Activated CD4-positive, CD25-positive, alpha-beta regulatory T cell treated with anti-CD3 and anti-CD28 coated beads, Interleukin-2, amount 50 U/mL, for 72 hours (primary cell): ENCODE results near the gene RNF4.

Experiments
- DNase-seq: peaks from one replicate; pipeline ENCODE4 v3.0.0; 2021

The RNF4 gene

GRCh38 chr4:2438822-2439718, 29.8 kb upstream of the RNF4 start:
- DNase-seq = no peak

DNA sequence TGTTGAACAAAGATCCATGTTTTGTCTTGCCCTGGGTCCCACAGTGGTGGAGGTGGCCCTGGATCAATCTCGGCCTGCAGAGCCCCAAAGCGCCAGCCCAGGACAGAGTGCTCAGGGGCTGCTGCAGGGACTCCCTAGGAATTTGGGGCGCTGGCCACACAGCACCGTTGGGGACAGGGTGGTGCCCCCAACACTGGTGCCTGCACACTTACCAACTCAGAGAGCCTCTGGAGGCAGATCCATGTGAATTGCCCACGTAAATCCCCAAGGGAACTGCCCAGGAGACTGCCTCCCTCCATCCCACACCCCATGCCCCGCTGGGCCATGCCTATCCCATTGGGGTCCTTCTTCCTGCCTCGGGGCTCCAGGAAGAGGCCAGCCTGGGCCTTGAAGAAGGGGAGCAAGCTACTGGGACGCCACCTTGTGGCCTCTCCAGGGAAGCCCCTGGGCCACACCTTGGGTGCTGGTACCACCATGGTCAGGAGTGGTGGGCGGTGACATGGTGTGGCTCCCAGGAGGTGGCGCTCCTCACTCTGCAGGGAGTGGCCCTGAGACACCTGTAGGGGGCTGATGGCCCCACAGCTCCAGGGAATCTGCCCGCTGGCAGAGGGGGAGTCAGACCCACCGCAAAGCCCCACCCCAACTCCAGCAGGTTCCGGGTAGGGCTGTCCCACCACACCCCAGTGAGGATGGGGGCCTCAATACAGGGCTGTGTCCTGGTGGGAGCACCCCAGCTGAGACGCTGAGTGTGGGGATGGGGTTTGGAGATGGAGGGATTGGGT, 27.3 kb upstream of the RNF4 start:
- peak; percentile 74 for DNase-seq

DNA sequence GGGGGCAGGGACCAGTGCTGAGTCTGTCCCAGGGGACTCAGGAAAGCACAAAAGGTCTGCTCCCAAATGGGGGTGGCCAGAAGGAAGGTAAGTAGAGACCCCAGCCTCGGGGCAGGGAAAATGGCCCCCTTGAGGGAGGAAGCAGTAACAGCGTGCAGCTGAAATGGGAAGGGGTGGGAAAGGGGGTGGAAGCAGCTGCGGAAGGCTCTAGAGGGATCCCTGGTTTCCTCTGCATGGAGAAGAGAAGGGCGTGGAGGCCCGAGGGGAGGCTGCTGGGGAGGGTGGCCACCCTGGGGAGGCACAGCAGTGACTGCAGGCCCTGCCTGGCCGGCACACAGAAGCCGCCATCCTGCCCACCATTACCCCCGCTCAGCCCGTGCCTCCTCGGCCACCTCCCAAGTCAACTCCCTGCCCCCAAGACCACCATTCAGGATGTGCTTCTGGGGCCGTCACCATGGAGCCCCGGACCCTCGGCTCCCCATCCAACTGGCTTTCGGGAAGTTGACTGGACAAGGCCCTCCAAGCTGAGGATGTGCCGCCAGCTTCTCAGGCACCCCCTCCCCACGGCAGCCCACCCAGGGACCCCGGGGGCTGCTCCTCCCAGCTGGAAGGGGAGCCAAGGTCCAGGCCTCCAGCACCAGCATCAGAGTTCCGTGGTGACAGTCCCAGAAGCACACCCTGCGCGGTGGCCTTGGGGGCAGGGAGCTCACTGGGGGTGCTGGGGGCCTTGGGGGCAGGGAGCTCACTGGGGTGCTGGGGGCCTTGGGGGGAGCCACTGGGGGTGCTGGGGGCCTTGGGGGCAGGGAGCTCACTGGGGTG, 26.5 kb upstream of the RNF4 start:
- peak; percentile 27 for DNase-seq

DNA sequence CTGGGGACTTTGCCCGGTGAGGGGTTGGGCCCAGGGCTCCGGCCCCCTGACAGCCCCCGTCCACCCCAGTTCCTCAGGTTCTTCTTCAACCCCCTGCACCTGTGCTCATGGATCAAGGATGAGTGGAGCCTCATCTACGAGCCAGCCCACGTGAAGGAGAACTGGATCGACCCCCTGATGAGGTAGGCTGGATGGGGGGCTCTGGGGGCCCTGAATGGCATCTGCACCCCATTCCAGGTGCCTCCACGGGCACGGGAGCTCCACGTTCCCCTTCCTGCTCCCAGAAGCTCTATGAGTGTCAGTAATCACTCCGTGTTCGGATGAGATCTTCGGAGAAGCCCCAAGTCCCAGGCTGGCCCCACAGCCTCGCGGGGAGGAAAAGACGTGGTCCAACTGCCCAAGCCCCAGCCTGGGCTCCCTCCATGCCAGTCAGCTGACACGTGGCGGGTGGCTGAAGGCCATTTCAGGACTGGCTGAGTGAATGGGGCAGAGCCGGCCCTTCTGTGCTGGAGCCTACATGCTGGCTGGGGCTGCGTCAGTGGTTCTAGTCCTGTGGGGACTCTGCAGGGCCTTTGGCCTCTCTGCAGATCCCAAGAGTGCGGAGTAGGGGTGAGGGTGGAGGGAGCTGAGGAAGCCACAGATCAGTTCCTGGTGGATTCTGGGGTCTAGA, 25.7 kb upstream of the RNF4 start:
- DNase-seq = no peak

GRCh38 chr4:2443956-2444740, 24.8 kb upstream of the RNF4 start:
- DNase-seq = no peak

DNA sequence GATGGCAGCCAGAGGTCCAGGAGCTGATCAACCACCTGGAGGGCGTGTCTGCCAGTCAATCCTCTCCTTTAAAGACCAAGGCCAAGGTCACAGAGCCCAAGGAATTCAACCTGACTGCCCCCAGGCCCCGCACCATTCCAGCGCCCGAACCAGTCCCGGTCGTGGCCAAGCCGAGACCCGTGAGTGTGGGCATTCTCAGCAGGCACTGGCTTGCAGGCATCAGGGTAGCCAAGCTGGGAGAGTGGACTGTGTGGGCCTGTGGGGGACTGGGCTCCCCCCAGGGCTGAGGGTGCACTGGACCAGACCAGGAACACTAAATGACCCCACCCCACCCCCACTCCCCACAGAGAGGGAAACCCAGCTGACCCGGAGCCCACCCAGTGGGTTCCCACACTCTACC, 23.8 kb upstream of the RNF4 start:
- no peak for DNase-seq

- no peak for DNase-seq
Observed at GRCh38 chr4:2445571-2445970, 23.3 kb upstream of the RNF4 start.

GRCh38 chr4:2446656-2447564, 22.0 kb upstream of the RNF4 start:
- DNase-seq = no peak

GRCh38 chr4:2448589-2448988, 20.3 kb upstream of the RNF4 start:
- no peak for DNase-seq

GRCh38 chr4:2449051-2449450, 19.9 kb upstream of the RNF4 start:
- no peak for DNase-seq

DNA sequence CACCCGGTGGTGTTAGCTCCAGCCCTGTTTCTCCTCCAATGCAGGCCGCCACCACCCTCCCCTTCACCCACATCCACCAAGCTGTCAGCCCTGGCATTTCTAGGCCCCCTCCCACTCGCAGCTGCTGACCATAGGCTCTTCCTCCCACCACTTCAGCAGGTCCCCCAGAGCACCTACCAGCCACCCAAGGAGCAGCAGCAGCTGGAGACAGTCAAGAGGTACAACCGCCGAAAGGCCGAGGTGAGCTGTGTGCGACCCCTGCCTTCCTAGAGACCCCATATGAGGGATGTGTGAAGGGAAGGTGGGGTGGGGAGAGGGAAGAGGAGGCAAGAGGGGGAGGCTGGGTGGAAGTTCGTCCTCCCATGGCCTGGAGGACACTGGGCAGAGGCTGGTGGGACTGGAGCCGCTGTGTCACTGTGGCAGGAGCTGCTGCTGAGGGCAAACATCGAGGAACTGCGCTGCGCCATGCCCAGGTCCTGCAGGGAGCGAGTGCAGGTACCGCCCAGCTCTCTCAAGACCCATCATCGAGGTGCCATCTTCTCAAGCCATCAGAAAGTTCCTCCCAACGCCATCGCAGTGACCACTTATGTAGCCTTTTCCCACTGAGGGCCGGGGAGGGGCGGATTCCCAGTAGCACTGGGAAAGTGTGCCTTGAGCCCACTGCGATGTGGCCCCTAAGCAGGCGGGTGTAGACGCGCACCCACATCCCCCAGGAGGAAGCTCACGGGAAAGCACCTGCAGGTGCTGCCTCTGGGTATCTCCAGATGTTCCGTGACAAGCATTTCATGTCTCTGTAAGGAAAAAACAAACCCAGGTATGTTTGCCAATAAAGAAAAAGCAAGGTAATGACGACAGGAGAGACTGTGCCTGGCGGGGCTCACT, 19.2 kb upstream of the RNF4 start:
- no peak for DNase-seq

- DNase-seq = no peak
Observed at GRCh38 chr4:2450394-2451035, 18.4 kb upstream of the RNF4 start.

GRCh38 chr4:2451036-2451520, 17.8 kb upstream of the RNF4 start:
- DNase-seq = no peak

DNA sequence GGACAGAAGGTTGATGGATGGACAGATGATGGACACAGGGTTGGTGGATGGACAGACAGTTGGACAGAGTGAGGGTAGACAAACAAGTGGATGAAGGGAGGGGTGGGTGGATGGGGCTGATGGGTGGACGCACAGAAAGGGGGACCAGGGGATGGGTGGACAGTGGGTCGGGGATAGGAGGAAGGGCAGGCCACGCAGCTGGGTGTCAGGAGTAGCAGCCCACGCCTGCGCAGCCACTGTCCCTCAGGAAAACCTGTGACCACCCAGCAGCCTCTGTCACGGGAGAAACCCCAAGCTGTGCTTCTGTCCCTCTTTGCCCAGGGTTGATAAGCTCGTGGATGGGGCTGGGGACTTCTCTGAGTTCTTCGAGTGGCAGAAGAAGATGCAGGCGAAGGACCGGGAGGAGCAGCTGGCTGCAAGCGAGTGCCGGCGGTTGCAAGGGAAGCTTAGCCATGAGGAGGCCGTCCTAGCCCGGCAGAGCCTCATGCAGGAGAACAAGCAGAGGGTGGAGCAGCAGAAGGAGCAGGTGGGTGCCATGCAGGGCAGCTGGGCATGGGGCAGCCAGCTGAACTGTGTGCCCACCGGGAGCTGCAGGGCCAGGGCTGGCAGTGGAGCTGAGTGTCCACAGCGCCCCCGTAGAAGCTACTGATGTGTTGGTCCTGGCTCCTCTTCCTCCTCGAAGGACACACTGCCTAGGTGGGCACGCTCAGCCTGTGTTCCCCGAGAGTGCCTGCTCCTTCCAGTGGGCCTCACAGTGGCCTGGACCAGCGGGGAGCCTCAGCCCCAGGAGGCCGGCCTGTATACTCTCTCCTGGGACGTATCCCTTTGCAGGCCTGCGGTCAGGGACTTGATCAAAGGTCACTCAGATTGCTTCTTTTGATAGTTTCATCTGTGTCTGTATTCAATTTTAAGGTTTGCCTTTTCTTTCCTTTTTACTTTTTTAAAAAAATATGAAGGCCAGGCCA, 16.8 kb upstream of the RNF4 start:
- DNase-seq = no peak

DNA sequence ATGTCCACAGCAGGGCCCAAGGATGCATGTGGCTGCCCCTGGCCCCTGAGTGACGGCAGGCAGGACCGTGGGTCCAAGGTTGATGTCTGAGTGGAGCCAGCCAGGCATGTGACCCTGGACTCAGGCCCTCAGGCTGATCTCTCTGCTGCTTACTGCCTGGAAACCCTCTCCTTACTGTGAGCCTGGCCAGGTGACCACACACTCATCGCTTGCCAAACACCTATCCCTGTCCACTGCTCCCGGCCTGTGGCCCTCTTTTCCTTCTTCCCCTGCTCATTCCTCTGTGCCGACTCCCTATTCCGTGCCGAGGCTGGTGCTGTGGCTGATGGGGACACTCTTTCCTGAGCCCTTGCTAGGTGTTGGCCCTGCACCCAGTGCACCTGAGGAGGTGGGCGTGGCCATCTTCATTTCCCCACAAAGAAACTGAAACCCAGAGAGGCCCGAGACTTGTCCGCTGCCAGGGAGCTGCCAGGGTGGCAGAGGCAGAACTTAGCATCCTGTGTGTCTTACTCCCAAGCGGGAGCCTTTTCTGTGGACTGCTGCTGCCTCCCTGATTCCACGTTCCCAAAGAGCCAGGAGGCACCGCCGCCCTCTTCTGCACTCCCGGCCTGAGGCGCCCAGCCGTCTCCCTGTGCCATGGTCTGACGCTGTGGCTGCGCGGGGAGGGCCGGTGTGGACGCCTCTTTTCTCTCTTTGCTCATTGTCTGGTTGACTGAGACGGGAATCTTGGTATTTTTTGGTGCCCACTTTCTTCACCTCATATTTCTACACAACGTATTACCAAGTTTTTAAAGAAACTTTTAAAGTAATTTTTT, 11.2 kb upstream of the RNF4 start:
- DNase-seq = no peak

DNA sequence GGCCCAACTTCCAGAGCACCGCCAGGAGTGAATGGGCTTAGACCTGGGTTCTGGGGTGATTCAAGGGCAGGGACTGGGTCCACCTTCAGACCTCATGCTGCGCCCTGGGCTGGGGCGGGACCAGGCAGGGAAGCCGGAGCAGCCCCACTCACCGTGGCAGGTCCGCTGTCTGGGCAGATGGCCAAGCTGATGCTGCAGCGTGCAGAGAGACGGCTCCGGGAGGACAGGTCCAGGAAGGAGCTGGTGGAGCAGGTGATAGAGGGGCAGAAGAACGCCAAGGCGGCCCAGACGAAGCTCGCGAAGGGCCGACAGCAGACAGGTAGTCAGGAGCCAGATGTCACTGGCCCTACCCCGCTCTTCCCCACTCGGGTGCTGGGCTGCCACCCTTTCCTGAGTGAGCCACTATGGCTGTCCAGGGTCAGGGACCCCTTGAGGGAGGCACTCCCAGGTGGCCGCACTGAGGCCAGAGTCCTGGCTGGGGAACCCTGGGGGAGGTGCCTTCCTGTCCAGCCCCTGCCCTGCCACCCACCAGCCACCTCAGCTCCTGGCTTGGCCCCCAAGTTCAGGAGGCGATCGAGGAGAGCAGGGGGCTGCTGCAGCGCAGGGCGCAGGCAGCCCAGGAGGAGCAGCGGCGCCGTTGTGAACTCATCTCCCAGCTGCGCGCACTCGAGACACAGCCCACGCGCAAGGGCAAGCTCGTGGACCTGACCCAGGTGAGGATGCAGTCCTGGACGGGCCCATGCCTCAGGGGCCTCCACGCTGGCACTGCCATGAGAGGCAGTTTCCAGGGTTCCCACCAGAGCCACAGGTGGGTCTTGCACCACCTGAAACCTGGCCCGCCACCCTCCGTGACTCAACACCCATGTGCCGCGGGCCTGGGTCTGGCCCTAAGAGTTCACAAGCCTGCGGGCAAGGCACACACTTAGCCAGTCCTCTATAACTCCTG, 10.1 kb upstream of the RNF4 start:
- no peak for DNase-seq
